Mucosa of descending colon (tissue), 3 donors: Measurements from ENCODE around the gene NEURL1B. TPM values are rescaled to one million over a fixed set of nuclear protein-coding genes. Genes with fewer than 3 reads are reported as not detected.

ENCODE experiments used
- ATAC-seq: fragments of 200-7000 bp; cut with Tn5 transposase; one replicate; pipeline ENCODE4 v1.9.1; 2020; ENCODE audit warnings: mild to moderate bottlenecking, moderate library complexity
- DNase-seq, 3 donors: peaks; one replicate each; pipeline ENCODE4 v3.0.0-alpha.2; 2020
- H3K36me3 ChIP-seq: fragments of 200-600 bp; one replicate; pipeline ENCODE4 v1.8.0; 2021; ENCODE audit warnings: low read depth, mild to moderate bottlenecking
- H3K4me1 ChIP-seq: fragments of 200-600 bp; one replicate; pipeline ENCODE4 v1.8.0; 2021; ENCODE audit warnings: low read depth, mild to moderate bottlenecking
- H3K4me3 ChIP-seq: fragments of 200-600 bp; one replicate; pipeline ENCODE4 v1.8.0; 2021; ENCODE audit warnings: mild to moderate bottlenecking
- H3K9me3 ChIP-seq: fragments of 200-600 bp; one replicate; pipeline ENCODE4 v1.8.0; 2021; ENCODE audit warnings: mild to moderate bottlenecking
- intact Hi-C, 2 donors: fragments of 100-400 bp; cut with DNase I in 1 of 2; cut with micrococcal nuclease in 1 of 2; formaldehyde crosslinking; loops; one replicate each; pipeline versions ENCODE4 v1.11.0 to v1.11.1; 2022; cut with DNase I, micrococcal nuclease
- microRNA-seq: library from miRNA; unstranded; fragments of <30 nt; microRNA quantifications from one replicate; pipeline ENCODE4, GENCODE V29; 2019
- total RNA-seq, 3 donors: library from RNA; stranded (reverse); fragmentation: NEBNext Ultra II Directional in 2 of 3; extraction: Animal tissue kit (Norgen Biotek cat#: 25700) in 2 of 3; gene quantifications; one replicate each; pipeline versions ENCODE4 v1.2.1 to v1.2.4, GENCODE V29; 2021 to 2023
- TF ChIP-seq, protein P1 (sequence below): fragments of 200-600 bp; IDR thresholded peaks from one replicate; pipeline ENCODE4 v1.8.0; 2022; ENCODE audit warnings: antibody characterized with exemption, mild to moderate bottlenecking
- donor health status: DM: no; HTN: no; CAD: no; lungs with moderate emphysema.
- donor health status: DM: no; HTN: no; CAD: no.
- donor health status: DM: no; HTN: yes; CAD: no.

Gene NEURL1B
- total RNA-seq, 3 donors from 2014 or later: 65.7 to 97.6 (median 96.6) TPM

DNA sequence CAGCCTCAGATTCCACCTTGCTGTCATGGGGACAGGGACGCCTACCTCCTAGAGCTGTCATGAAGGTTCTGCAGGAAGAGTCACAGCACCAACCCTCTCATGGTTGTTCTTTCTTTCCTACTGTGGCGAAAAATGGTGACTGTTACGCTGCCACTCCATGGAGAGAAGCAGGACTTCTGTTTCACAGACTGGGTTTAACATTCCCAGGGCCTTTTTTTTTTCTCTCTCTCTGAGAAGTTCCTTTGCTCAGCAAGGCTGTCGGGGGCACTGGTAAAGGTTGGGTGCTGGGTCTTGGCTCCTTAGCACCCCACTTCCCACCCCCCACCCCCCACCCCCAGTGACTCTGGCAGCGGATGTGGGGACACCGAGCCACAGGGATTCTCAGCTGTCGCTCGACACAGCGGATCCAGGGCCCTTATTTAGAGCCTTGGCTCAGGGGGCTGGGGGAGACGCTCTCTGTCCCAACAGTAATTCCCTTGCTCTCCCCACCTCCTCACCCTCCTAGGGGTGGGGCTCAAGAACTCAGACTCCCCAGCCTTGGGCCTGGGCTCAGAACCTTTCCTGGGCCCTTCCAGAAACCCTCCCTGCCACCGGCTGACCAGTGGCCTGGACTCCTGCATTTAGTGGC, 95.6 kb downstream of the NEURL1B start:
- Histone ChIP-seq H3K9me3 (no peaks in the 10 kb centered on the region), H3K4me1 (peaks cover 12% of the 10 kb centered on the region), H3K36me3 (no peaks in the 10 kb centered on the region), H3K4me3 (no peak overlapping the region)
- no peak for DNase-seq
- intact Hi-C loops: no loop called here
- no peak for ATAC-seq
- TF ChIP-seq, protein P1, sequence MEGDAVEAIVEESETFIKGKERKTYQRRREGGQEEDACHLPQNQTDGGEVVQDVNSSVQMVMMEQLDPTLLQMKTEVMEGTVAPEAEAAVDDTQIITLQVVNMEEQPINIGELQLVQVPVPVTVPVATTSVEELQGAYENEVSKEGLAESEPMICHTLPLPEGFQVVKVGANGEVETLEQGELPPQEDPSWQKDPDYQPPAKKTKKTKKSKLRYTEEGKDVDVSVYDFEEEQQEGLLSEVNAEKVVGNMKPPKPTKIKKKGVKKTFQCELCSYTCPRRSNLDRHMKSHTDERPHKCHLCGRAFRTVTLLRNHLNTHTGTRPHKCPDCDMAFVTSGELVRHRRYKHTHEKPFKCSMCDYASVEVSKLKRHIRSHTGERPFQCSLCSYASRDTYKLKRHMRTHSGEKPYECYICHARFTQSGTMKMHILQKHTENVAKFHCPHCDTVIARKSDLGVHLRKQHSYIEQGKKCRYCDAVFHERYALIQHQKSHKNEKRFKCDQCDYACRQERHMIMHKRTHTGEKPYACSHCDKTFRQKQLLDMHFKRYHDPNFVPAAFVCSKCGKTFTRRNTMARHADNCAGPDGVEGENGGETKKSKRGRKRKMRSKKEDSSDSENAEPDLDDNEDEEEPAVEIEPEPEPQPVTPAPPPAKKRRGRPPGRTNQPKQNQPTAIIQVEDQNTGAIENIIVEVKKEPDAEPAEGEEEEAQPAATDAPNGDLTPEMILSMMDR: no peak

DNA sequence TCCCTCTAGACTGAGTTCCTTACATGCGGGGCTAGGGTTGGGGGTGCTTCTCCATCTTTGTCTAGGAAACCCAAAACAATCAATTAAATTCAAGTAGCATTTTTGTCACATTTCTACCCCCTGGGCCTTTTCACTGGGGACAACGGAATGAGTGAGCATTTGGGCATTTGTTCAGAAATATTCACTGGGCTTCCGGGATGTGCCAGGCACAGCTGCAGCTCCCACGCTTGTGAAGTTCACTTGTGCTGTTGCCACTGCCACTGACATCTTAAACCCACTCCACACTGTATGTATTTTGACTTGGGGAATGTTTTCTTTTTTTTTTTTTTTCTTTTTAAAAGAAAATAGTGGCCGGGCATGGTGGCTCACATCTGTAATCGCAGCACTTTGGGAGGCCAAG, 98.3 kb downstream of the NEURL1B start:
- no peak for DNase-seq
- peaks cover 7% of the 10 kb centered on the region for H3K4me1 ChIP-seq
- no peaks in the 10 kb centered on the region for H3K9me3 ChIP-seq
- intact Hi-C loops: no loop called here
- no peaks in the 10 kb centered on the region for H3K36me3 ChIP-seq
- no peak for ATAC-seq
- H3K4me3 ChIP-seq: no peak overlapping the region
- TF ChIP-seq, protein P1: no peak

DNA sequence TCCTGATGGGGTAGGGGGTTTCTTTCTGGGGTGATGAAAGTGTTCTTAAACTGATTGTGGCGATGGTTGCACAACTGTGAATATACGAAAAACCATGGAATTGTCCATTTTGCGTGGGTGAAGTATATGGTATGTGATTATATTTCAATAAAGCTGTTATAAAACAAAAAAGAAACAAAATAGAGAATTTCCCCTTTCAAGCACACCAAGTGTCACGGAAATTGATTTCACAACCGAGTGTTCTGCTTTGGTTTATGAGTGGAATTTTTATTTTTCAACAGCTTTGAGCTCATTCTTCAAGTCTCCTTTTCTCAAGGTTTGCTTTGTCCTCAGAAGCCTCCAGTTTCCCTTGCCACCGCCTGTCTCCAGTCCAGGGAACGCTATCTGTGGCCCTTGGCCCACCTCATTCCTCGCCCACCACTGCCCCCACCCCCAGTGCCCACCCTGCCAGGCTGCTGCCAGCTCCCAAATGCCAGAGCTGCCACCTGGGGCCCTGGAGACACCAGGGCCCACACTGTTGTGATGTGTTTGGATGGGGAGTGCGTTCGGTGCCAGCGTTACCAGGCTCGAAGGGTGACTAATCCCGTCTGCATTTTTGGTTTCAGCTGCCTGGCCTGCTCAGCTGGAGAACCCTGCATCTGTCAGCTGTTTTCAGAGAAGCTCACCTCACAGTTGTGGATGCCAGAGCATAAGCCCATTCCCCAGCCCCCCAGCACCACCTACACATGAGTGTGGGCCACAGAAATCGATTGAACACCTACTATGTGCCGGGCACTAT, 99.6 kb downstream of the NEURL1B start:
- intact Hi-C loops: no loop called here
- no peaks in the 10 kb centered on the region for H3K9me3 ChIP-seq
- peaks cover 7% of the 10 kb centered on the region for H3K4me1 ChIP-seq
- H3K36me3 ChIP-seq: no peaks in the 10 kb centered on the region
- TF ChIP-seq, protein P1: no peak
- no peak overlapping the region for H3K4me3 ChIP-seq
- DNase-seq (peak in 1 of 3 donors; percentile 41), ATAC-seq (peak; percentile 51)

Small RNAs within 50 kb of the gene (microRNA-seq; reads per million reads assigned to microRNA genes)
- not detected for gene MIR5003

Other genes with a start within 250 kb of the NEURL1B start
- 10 to 100 TPM in 2 of 3 donors, 1 to 10 TPM in 1; 5.4 to 28.7 (median 19.9) TPM for gene SH3PXD2B, start 186.7 kb upstream of the NEURL1B start, total RNA-seq
- gene DUSP1, start 129.9 kb downstream of the NEURL1B start, total RNA-seq: 100 to 1,000 TPM in 2 of 3 donors, 10 to 100 TPM in 1; 90.9 to 233 (median 137) TPM
- 100 to 1,000 TPM; 153 to 222 (median 199) TPM for gene ERGIC1, start 193.0 kb downstream of the NEURL1B start, total RNA-seq